CD4-positive, alpha-beta T cell treated with Interleukin-6 for 4 hours (primary cell): ENCODE results near the gene PAGE4.

Experiments
- DNase-seq: peaks from one replicate; pipeline ENCODE4 v3.0.0-alpha.2; 2020; ENCODE audit warnings: mixed read lengths

Gene PAGE4

DNA sequence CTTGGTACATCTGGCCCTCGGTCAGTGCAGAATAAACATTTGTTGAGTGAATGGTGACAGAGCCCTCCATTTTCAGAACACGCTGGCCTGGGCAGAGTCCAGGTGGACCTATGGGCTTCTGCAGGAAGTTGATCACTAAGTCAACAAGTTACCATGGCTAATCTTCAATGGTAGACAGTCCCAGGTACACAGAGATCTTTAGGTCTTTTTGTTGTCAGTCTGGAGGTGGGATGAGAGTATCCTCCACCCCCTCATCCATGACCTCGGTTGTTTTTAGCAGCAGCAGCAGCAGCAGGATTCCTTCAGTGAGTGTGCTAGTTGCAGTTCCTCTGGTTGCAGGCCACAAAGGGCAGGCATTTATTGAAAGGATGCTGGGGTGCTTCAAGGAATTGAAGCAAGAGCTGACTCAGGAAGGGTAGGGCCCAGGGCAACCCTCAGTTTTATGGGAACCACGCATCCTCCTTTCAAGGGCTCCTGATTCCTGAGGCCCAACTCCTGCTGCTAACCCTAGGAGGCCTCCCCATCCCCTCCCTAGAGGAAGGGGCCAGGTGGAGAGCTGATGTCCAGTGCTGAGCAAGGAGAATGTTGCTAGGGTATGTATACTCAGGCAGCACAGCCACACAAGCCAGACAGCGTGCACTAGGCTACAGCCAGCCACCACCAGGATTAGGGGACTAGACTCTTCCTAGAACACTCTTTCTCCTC, 48.4 kb downstream of the PAGE4 start:
- DNase-seq: no peak

DNA sequence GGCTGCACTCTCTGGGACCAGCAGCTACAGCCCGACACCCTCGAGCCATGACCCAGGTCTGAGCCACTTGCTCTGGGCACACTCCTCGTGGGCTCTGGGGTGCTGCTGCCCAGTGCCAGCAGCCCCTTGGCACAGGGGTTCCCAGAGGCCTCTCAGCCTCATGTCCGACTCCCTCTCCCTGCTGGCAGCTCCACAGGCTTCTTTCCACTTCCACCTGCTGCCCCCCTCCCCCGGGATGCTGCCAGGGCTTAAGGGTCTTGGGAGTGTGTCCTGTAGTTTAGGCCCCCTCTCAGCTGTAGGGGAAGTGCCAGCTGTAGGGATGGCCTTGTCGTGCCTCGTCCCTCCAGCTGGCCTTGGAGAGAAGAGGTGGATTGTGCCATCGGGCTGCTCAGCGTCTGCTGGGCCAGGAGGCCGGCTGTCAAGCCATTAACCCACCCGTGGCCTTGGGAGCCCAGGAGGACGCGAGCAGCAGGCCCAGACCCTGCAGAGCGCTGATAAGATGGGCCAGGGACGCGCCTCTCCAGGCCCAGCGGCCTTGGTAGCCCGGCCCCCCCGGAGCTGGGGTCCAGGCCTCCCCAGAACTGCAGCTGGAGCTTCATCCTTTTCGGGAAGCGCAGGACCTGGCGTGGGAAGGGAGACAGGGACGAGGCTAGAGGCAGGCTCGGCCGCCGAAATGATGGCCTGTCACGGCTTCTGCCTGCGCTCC, 49.2 kb downstream of the PAGE4 start:
- peak; percentile 3 for DNase-seq

DNA sequence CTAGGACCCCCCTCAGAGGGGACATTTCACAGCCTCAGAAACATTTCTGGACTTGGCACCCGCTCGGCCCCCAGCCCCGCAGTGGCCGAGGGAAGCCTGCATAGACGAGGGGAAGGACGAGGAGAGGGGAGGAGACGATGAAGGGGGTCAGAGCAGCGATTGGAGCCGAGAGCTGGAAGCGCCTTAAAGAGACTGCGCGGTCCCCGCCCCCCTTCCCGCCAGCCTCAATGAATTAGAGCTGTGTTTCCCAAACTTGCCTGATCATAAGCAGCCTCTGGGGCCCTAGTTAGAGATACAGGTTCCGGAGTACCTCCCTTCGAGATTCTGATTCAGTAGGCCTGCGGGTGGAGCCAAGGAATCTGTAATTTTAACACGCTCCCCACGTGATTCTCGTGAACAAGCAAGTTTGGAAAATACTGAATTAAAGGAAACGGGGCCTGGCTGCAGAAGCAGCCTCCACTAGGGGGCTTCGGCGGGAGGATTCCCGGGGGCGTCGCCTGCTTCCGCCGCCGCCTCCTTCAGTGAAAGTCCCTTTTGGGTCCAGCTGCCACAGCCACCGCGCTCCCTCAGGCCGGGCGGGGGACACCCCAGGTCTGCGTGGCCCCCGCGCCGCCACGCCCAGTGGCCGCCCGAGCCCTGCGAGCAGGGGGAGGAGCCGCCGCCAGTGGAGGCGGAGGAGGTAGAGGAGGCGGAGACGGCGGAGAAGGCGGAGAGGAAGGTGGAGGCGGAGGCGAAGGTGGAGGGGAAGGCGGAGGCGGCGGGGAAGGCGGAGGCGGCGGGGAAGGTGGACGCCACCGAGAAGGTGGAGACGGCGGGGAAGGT, 49.9 kb downstream of the PAGE4 start, which contains the start of gene USP27X:
Gene USP27X (plus strand): TSS at position 651 of the 822 bp plus-strand sequence. CDS start 824 bp downstream, outside the sequence.
- peak; percentile 85 for DNase-seq

DNA sequence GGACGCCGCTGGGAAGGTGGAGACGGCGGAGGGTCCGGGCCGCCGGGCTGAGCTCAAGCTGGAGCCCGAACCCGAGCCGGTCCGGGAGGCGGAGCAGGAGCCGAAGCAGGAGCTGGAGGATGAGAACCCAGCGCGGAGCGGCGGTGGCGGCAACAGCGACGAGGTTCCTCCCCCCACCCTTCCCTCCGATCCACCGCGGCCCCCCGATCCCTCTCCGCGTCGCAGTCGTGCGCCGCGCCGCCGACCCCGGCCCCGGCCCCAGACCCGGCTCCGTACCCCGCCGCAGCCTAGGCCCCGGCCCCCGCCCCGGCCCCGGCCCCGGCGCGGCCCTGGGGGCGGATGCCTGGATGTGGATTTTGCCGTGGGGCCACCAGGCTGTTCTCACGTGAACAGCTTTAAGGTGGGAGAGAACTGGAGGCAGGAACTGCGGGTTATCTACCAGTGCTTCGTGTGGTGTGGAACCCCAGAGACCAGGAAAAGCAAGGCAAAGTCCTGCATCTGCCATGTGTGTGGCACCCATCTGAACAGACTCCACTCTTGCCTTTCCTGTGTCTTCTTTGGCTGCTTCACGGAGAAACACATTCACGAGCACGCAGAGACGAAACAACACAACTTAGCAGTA, 50.7 kb downstream of the PAGE4 start:
- no peak for DNase-seq

DNA sequence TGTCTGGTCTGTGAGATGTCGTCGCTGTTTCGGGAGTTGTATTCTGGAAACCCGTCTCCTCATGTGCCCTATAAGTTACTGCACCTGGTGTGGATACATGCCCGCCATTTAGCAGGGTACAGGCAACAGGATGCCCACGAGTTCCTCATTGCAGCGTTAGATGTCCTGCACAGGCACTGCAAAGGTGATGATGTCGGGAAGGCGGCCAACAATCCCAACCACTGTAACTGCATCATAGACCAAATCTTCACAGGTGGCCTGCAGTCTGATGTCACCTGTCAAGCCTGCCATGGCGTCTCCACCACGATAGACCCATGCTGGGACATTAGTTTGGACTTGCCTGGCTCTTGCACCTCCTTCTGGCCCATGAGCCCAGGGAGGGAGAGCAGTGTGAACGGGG, 51.6 kb downstream of the PAGE4 start:
- DNase-seq: no peak
